ENCODE results near the gene MRPL34. TPM values are rescaled to one million over a fixed set of nuclear protein-coding genes. Genes with fewer than 3 reads are reported as not detected.

MRPL34 gene
- total RNA-seq (100 to 1,000 TPM; 105 to 217 (median 139) TPM), polyA plus RNA-seq (100 to 1,000 TPM; 330 to 558 (median 365) TPM)
- long read RNA-seq, donor 1, transcript MRPL34-201 (2 exons, 968 nt) = major isoform, 33 of 35 reads
- long read RNA-seq, donor 1, partial matches to known transcripts = 2 of 35 reads
- long read RNA-seq, donor 1, other reads (novel, unspliced or antisense) = 0 of 35 reads
- long read RNA-seq, donor 2, transcript MRPL34-201 (2 exons, 968 nt) = major isoform, 99 of 104 reads
- long read RNA-seq, donor 2, partial matches to known transcripts = 3 of 104 reads
- long read RNA-seq, donor 2, other reads (novel, unspliced or antisense) = 1 of 104 reads

- Histone ChIP-seq H3K27me3 (ENCODE audit: insufficient read depth in 3 of 3, low read length in 2 of 3) (no peaks in the 10 kb centered on the region), H3K4me1 (peaks cover 39% of the 10 kb centered on the region), H3K4me3 (peak within 1 kb of the TSS; percentile 79), H3K36me3 (ENCODE audit: insufficient read depth in 1 of 2, low read depth in 1 of 2) (peaks cover 0 to 6% of the 10 kb centered on the region in 2 donors), H3K27ac (peak within 1 kb of the TSS; percentile 88), H3K9me3 (no peaks in the 10 kb centered on the region)
- ATAC-seq (peak; percentile 72 to 80 (median 77)), DNase-seq (peak; percentile 96 to 98)
- intact Hi-C loops (cut with DNase I) = no loop called here
- TF ChIP-seq, protein P1, sequence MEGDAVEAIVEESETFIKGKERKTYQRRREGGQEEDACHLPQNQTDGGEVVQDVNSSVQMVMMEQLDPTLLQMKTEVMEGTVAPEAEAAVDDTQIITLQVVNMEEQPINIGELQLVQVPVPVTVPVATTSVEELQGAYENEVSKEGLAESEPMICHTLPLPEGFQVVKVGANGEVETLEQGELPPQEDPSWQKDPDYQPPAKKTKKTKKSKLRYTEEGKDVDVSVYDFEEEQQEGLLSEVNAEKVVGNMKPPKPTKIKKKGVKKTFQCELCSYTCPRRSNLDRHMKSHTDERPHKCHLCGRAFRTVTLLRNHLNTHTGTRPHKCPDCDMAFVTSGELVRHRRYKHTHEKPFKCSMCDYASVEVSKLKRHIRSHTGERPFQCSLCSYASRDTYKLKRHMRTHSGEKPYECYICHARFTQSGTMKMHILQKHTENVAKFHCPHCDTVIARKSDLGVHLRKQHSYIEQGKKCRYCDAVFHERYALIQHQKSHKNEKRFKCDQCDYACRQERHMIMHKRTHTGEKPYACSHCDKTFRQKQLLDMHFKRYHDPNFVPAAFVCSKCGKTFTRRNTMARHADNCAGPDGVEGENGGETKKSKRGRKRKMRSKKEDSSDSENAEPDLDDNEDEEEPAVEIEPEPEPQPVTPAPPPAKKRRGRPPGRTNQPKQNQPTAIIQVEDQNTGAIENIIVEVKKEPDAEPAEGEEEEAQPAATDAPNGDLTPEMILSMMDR (IDR thresholded peaks at IDR 0.05) = peak; percentile 74
- 0 to 1% (median 0%) methylated on average over 55 of the region's 55 CpGs for WGBS, 3 donors
These were observed at the start of gene MRPL34 for GRCh38 chr19:17305517-17306284. Gene MRPL34, plus strand, starts transcription at chr19:17305872. Its CDS starts 21 bp downstream, at chr19:17305893.

GRCh38 chr19:17256130-17256529 lies 49.5 kb upstream of the MRPL34 start:
- intact Hi-C loops (cut with DNase I) = no loop called here
- WGBS, 3 donors = 84 to 92% (median 84%) methylated on average over 3 of the region's 3 CpGs
- ATAC-seq = no peak
- no peaks in the 10 kb centered on the region for H3K9me3 ChIP-seq
- H3K27me3 ChIP-seq (ENCODE audit: insufficient read depth in 3 of 3, low read length in 2 of 3) = peaks cover 0 to 3% (median 0%) of the 10 kb centered on the region in 3 donors
- H3K4me1 ChIP-seq = no peaks in the 10 kb centered on the region
- TF ChIP-seq, protein P1 (IDR thresholded peaks at IDR 0.05) = no peak
- no peak overlapping the region for H3K27ac ChIP-seq
- DNase-seq = no peak
- H3K36me3 ChIP-seq (ENCODE audit: insufficient read depth in 1 of 2, low read depth in 1 of 2) = no peaks in the 10 kb centered on the region
- no peak overlapping the region for H3K4me3 ChIP-seq

- H3K4me3 ChIP-seq = no peak overlapping the region
- peaks cover 0 to 3% (median 0%) of the 10 kb centered on the region in 3 donors for H3K27me3 ChIP-seq (ENCODE audit: insufficient read depth in 3 of 3, low read length in 2 of 3)
- 88 to 92% (median 92%) methylated on average over 9 of the region's 9 CpGs for WGBS, 3 donors
- intact Hi-C loops (cut with DNase I) = no loop called here
- H3K36me3 ChIP-seq (ENCODE audit: insufficient read depth in 1 of 2, low read depth in 1 of 2) = no peaks in the 10 kb centered on the region
- H3K27ac ChIP-seq = no peak overlapping the region
- DNase-seq (no peak), ATAC-seq (no peak)
- H3K9me3 ChIP-seq = no peaks in the 10 kb centered on the region
- no peaks in the 10 kb centered on the region for H3K4me1 ChIP-seq
- TF ChIP-seq, protein P1 (IDR thresholded peaks at IDR 0.05) = no peak
These were observed 46.4 kb upstream of the MRPL34 start for GRCh38 chr19:17259118-17259780.

GRCh38 chr19:17259934-17260333 lies 45.7 kb upstream of the MRPL34 start:
- intact Hi-C loops (cut with DNase I) = no loop called here
- ATAC-seq = no peak
- WGBS, 3 donors = 59 to 69% (median 67%) methylated on average over 1 of the region's 1 CpG
- Histone ChIP-seq H3K27ac (no peak overlapping the region), H3K4me3 (no peak overlapping the region), H3K36me3 (ENCODE audit: insufficient read depth in 1 of 2, low read depth in 1 of 2) (no peaks in the 10 kb centered on the region), H3K27me3 (ENCODE audit: insufficient read depth in 3 of 3, low read length in 2 of 3) (no peaks in the 10 kb centered on the region), H3K4me1 (no peaks in the 10 kb centered on the region), H3K9me3 (no peaks in the 10 kb centered on the region)
- DNase-seq = no peak
- TF ChIP-seq, protein P1 (IDR thresholded peaks at IDR 0.05) = no peak
